ENCODE results near the gene ANKRD29. TPM values are rescaled to one million over a fixed set of nuclear protein-coding genes. Genes with fewer than 3 reads are reported as not detected.
"Not testable (repeated sequence)": the region's sequence is repeated elsewhere in the genome, so short reads cannot be mapped to it uniquely, and the experiment has no call there.

ANKRD29 gene
- total RNA-seq, 1 donor from 2014 or later: 21.5 TPM

DNA sequence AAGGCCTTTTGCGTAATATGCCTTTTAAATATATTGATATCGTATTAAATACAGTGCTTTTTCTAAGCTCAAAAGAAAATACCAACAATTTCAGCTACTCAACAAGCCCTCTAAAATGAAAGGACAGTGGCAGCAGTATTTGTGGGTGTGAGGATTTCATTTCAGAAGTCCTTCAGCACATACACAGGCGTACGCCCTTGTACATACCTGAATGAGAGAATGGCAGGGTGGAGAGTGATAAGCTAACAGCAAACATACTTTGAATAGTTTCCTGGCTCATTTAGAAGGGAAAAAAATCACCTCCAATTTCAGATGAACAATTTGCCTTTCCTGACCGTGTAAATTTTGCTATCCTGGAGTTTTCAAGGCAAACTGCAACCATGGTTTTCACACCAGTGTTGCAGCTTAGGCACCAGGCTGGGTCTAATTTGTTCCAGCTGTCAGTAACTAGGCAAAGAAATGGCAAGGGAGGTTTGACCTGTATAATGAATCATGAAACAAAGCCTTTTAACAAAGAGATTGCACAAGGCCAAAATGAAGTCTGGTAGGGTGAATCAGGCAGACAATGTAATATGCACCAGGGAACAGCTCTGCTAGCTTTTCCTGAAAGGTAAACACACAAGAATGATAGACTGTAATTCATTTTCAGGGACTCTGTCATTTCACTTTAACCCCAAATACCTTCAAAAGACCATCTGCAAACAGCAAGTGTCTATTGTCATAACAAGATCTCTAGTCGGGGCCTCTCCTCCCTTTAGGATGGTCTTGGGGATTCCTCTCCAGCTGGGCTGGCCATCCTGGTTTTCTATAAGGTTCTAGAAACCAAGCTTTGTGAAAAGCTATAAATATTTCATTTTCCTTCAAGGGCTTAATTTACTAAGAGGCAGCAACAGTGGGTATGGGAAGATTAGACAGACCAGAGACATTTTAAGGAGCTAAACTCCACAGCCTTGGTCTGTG lies 11.5 kb downstream of the ANKRD29 start:
- DNase-seq (ENCODE audit: low spot score): no peak
- no peak for ATAC-seq
- intact Hi-C loops (cut with DNase I): no loop called here

GRCh38 chr18:23648940-23649607 lies 13.6 kb downstream of the ANKRD29 start:
- DNase-seq (ENCODE audit: low spot score) (no peak), ATAC-seq (no peak)

DNA sequence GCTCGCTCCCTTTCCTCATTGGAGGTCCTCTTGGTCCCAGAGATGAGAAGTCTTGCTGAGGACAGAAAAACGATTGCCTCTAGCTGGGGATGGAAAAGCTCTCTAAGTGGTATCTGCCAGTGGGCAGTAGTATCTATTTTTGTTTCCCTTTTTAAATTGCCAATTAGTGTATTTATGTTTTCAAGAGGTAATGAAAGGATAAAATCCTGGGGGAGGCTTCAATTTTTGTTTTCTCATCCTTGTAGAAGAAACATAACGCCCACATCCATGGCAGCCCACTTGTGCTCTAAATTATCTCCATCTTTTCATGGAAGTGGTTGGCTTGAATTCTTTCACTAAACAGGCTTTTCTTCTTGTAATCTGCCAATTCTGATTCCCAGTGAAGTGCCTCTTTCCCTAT lies 14.3 kb downstream of the ANKRD29 start:
- intact Hi-C loops (cut with DNase I): no loop called here
- ATAC-seq (no peak), DNase-seq (ENCODE audit: low spot score) (no peak)

More at GRCh38 chr18:23648940-23649607, 13.6 kb downstream of the ANKRD29 start:
- intact Hi-C loops (cut with DNase I): no loop called here

DNA sequence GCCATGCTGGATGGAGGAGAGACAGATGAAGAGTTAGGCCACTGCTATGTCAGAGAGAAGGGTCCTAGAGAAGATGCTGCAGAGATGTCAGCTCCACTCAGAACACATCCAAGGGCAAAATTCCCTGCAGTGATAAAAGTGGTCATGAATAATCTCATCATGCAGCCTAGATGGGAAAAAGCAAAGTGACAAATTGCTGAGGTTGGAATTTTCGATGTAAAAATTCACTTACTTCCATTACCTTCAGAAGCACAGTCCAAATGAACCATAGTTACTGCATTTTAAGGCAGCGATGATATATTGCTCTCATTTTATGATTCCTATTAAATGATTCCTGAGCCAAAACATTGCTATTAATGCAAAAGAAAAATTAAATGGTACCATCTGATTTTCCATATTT lies 16.4 kb downstream of the ANKRD29 start:
- ATAC-seq (no peak), DNase-seq (ENCODE audit: low spot score) (no peak)
- intact Hi-C loops (cut with DNase I): no loop called here

GRCh38 chr18:23645568-23646175 lies 17.0 kb downstream of the ANKRD29 start:
- ATAC-seq: no peak
- intact Hi-C loops (cut with DNase I): no loop called here
- DNase-seq (ENCODE audit: low spot score): no peak

DNA sequence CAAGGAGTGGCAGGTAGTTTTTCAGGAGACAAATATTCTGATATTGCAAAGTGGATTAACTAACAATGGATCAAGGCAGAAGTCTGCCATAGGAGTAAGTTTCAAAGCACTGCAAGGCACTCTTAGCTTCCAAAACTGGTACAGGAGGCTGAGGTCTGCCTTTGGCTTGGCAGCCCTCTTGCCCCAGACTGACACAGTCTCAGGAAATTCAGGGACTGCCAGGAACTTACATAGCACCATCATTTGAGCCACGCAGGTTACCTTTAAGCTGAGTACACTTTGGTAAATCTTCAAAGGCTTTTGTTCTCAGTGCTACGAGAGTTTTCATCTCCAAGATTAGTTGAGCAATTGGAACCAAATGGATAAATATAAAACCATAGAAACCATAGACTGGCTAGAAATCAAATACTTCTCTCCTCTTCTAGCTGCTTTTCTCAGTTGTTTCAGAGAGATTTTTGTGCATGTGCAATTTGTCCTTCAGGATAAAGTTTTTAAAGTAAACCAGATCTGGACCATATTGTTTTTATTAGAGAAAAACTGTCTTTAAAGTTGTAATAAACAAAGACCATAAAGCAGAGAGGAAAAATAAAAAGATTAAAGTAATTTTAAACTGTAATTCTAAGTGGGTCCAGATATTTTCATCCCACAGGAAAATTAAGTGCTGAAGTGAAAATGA lies 18.8 kb downstream of the ANKRD29 start:
- ATAC-seq (no peak), DNase-seq (ENCODE audit: low spot score) (no peak)
- intact Hi-C loops (cut with DNase I): no loop called here

- DNase-seq (ENCODE audit: low spot score) (no peak), ATAC-seq (no peak)
- intact Hi-C loops (cut with DNase I): no loop called here
These were observed 20.6 kb downstream of the ANKRD29 start for GRCh38 chr18:23641937-23642666.

DNA sequence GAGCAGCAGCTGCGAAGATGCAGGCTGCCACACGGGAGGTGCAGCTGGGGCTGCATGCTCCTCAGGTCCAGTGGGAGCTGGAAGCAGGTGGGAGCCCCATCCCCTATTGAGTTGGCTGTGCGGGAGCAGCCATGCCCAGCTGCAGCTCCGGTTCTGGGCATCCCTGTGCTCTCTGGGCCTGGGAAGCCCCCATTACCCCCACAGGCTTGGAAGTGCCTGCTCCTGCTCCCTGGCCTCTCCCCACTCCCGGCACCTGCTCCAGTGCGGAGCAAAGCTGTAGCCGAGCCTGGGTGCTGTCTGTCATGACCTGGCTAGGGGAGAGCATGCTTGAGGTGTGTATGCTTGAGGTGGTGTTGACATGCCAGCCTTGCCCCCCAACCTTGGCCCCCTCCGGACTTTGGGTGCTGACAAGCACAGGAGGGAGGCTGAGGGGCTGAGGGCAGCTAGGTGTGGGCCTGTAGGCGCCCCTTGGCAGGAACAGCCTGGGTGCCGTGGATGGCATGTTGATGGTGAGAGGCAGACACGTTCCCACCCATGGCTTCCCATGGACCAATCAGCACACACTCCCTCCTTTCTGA lies 21.5 kb downstream of the ANKRD29 start:
- intact Hi-C loops (cut with DNase I): no loop called here

GRCh38 chr18:23640052-23640451 lies 22.7 kb downstream of the ANKRD29 start:
- intact Hi-C loops (cut with DNase I): no loop called here
- DNase-seq (ENCODE audit: low spot score) (no peak), ATAC-seq (no peak)

More for the DNA sequence above, 21.5 kb downstream of the ANKRD29 start:
- DNase-seq (ENCODE audit: low spot score): no peak
- ATAC-seq: no peak

- intact Hi-C loops (cut with DNase I); ATAC-seq; DNase-seq (ENCODE audit: low spot score): not testable (repeated sequence)
These were observed 26.3 kb downstream of the ANKRD29 start for GRCh38 chr18:23636433-23636832.

DNA sequence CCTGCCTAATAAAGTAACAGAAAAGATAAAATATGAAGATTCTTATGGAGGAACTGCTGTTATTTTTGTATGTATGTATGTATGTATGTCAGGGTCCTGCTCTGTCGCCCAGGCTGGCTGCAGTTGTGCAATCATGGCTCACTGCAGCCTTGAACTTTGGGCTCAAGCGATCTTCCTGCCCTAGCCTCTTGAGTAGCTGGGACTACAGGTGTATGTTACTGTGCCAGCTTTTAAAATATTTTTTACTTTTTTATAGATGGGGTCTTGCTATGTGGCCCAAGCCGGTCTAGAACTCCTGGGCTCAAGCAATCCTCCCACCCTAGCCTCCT lies 26.7 kb downstream of the ANKRD29 start:
- DNase-seq (ENCODE audit: low spot score) (no peak), ATAC-seq (no peak)
- intact Hi-C loops (cut with DNase I): no loop called here

DNA sequence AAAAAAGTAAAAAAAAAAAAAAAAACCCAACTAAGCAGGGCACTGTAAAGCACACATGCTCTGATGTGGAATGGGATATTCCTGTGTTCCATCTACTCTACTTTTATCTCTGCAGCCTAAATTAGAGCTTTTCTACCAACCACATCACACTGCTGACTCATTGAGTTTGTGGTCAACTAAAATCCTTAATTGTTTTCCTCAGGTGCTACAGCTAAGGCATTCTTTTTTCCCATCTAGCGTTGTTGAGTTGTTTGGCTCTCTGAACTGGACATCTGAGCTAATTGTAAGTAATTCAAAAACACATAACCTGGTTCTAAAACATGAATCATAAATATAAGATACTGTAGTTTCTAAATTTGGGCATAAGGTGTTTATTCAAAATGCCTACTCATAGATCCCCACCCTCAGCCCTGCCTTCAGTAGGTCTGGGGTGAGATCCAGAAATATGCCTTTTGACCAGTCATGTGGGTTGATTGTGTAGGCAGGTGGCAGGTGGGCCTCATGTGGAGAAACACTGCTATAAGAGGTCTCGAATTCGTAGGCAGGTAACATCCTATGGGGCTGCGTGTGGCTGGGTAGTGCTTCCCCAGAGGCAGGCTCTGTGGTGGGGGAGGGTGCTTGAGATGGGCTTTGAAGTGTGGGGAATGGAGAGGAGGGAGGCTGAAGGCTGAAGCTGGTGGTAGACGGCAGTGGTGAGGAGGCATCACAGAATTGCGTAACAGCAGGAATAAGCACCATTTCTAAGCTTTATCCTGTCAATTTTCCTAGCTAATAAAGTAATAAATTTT lies 27.2 kb downstream of the ANKRD29 start:
- DNase-seq (ENCODE audit: low spot score) (no peak), ATAC-seq (no peak)
- intact Hi-C loops (cut with DNase I): no loop called here

DNA sequence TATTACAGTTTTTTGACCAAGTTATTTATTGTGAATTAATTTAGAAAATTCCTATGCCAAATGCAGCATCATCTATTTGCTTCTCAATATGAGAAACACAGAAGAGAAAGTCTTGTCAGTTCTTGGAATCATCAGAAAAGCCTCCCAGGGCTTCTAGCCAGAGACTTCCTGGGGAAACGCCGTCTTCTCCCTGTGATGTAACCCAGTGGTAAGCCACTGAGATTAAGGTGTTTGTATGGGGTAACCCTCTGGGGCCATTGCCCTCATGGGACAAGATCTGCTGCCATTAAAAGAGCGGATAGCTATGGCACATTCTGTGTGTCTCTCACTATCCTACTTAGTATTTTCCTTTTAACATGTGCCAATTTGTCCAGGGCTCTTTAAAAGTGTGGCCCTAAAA lies 28.0 kb downstream of the ANKRD29 start:
- intact Hi-C loops (cut with DNase I): no loop called here
- ATAC-seq (no peak), DNase-seq (ENCODE audit: low spot score) (no peak)

DNA sequence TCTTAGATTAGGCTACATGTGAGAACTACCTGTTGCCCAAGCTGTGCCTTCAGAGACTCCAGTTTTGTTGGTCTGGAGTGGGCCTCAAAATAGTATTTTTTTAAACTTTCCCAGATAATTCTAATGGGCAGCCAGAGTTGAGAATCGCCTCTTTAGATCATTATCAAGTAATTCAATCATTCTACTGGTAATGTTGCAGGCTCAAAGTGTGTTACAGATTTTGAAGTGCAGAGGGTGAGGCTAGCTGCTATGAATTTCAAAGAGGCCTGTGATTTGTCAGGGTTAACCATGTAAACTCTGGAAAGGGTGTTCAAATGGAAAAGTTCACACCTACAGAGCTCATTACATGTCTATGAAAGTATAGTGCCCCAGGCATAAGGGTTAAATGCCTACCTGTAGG lies 30.1 kb downstream of the ANKRD29 start:
- intact Hi-C loops (cut with DNase I): no loop called here
- no peak for ATAC-seq

GRCh38 chr18:23631746-23632145 lies 31.0 kb downstream of the ANKRD29 start:
- DNase-seq (ENCODE audit: low spot score) (no peak), ATAC-seq (no peak)
- intact Hi-C loops (cut with DNase I): no loop called here

More for the DNA sequence above, 30.1 kb downstream of the ANKRD29 start:
- no peak for DNase-seq (ENCODE audit: low spot score)

- ATAC-seq: no peak
- intact Hi-C loops (cut with DNase I): no loop called here
- no peak for DNase-seq (ENCODE audit: low spot score)
These were observed 31.4 kb downstream of the ANKRD29 start for GRCh38 chr18:23631312-23631711.

DNA sequence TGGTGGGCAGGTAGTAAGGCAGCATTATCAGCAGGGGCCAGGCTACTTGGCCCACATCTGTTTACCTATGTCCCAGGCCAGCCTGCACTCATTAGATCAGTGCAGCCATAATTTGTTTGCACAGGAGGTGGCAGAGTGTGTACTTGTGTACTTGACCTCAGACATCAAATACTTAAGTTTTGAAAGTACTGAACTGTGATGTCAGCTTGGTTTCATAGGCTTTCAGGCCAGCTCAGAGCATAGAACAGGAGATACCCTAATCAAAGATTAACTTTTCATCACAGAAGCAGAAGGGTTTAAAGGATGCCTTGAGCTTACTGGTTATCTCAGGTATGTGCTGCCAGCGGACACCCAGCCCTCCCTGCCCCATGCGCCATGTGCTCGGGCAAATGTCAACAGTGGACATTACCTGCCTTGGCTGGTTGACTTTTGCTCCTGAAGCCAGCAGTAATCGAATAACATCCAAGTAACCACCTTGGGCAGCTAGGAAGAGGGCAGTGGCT lies 33.2 kb downstream of the ANKRD29 start:
- DNase-seq (ENCODE audit: low spot score) (no peak), ATAC-seq (no peak)
- intact Hi-C loops (cut with DNase I): no loop called here
